HCT116 (cell line): ENCODE results near the gene SIRPD.

Experiments used
- CTCF ChIP-seq, 3 experiments: fragments of 200-600 bp in 1 of 3; sonication (generic) in 1 of 3; IDR thresholded peaks in 2 of 3; conservative IDR thresholded peaks in 1 of 3; 2 replicates each; pipeline ENCODE4 v1.5.1; 2012 to 2017; ENCODE audit warnings: low read depth in 2 of 3, low read length in 2 of 3, antibody characterized with exemption in 1 of 3, borderline replicate concordance in 1 of 3, control low read depth in 1 of 3, mild to moderate bottlenecking in 1 of 3, mixed read lengths in 1 of 3, mixed run types in 1 of 3, moderate library complexity in 1 of 3; ENCODE audit not compliant: insufficient read depth in 1 of 3
- EZH2 ChIP-seq: fragments of 200-600 bp; sonication (generic); IDR thresholded peaks from 2 replicates; pipeline ENCODE4 v1.6.1; 2017; ENCODE audit warnings: antibody characterized with exemption, mixed run types
- SRF ChIP-seq: IDR thresholded peaks from 2 replicates; pipeline ENCODE4 v1.6.1; 2012; ENCODE audit warnings: low read depth

DNA sequence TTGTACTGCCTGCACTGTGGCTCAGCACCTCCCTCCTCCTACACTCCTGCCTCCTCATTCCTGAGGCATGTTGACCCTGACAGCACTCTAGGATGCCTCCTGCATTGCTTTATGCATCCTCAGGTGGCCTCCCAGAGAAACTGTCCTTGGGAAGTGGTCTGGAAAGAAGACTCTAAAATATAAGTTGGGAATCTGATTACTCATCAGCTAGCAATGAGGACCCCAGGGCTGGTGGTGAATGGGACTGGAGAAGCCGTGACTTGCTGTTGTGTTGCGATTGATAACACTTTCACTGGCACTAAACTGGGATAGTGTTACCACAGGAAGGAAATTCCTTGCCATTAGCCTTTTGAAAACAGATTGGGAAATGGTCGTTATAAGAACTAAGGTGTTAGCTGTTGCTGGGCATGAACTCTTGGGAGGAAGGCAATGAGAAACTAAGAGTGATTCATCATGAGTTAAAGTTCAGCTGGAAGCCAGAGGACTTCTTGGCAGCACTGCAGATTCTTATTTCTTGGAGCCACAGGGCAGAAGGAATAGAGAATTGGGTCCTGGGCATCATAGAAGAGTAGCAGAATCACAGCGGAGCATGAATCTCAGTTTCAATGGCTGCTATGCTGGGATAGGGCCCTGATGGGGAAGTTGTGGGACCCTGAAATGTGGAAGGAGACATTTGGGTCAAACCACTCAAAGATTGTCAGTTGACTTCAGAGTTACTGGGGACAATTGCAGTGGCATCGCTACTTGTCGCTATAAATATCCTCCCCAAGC, 10.1 kb upstream of the SIRPD start:
- no peak for TF ChIP-seq CTCF (IDR thresholded peaks at IDR 0.05 in 2 of 3, conservative IDR thresholded peaks at IDR 0.05 in 1 of 3; ENCODE audit: borderline replicate concordance in 1 of 3, insufficient read depth in 1 of 3, low read depth in 2 of 3, low read length in 2 of 3)
- no peak for TF ChIP-seq EZH2
- no peak for TF ChIP-seq SRF
